Ovary (tissue), 9 donors: ENCODE results near the gene LCTL. TPM values are rescaled to one million over a fixed set of nuclear protein-coding genes. Genes with fewer than 3 reads are reported as not detected.

Source experiments
- DNase-seq, 5 donors: peaks; one replicate each; pipeline ENCODE4 v3.0.0-alpha.2; 2019 to 2020
- H3K27ac ChIP-seq, 2 donors: fragments of 200-600 bp; one replicate each; pipeline versions ENCODE4 v1.5.1 to v1.8.0; 2019 to 2022
- H3K27me3 ChIP-seq: fragments of 200-600 bp; one replicate; pipeline ENCODE4 v1.8.0; 2022
- H3K36me3 ChIP-seq: fragments of 200-600 bp; sonication (generic); one replicate; pipeline ENCODE4 v1.5.1; 2019
- H3K4me1 ChIP-seq: one replicate; pipeline ENCODE4 v1.8.1; 2013; ENCODE audit warnings: mild to moderate bottlenecking, moderate library complexity; ENCODE audit not compliant: insufficient read depth
- H3K4me3 ChIP-seq: fragments of 200-600 bp; sonication (generic); one replicate; pipeline ENCODE4 v1.5.1; 2017
- H3K9me3 ChIP-seq, 2 donors: fragments of 200-600 bp in 1 of 2; sonication (generic) in 1 of 2; one replicate each; pipeline versions ENCODE4 v1.5.1 to v1.8.1; 2013 to 2019; ENCODE audit warnings: mild to moderate bottlenecking in 1 of 2, moderate library complexity in 1 of 2
- EP300 ChIP-seq: sonication (generic); formaldehyde crosslinking; IDR thresholded peaks from one replicate; pipeline ENCODE4 v1.6.1; 2017; ENCODE audit warnings: antibody characterized with exemption
- POLR2A ChIP-seq: fragments of 450-650 bp; IDR thresholded peaks from one replicate; pipeline ENCODE4 v1.6.1; 2017; ENCODE audit warnings: antibody characterized with exemption, mild to moderate bottlenecking, moderate library complexity
- WGBS, 3 donors: extraction: QIAGEN DNeasy Blood & Tissue Kit in 1 of 3; methylation state at CpG; one replicate each; pipeline versions ENCODE4 v1.1.5 to v1.1.7; 2013 to 2017; 5-methylcytosine and 5-hydroxymethylcytosine counted together
- intact Hi-C, 4 donors: fragments of 100-400 bp; cut with DNase I; formaldehyde crosslinking; loops; one replicate each; pipeline versions ENCODE4 v1.11.0 to v1.15.1; 2022 to 2023
- polyA plus RNA-seq, 2 donors: library from polyadenylated mRNA; stranded (reverse); fragments of 200-250 nt in 1 of 2; fragments of 350-450 nt in 1 of 2; fragmentation: Illumina TruSeq in 1 of 2; extraction: RNeasy Lipid Tissue Mini Kit (QIAGEN cat#74804) in 1 of 2; gene quantifications; one replicate each; pipeline ENCODE4 v1.2.3, GENCODE V29; 2013 to 2014
- total RNA-seq, 7 donors: library from RNA; depleted of rRNA in 2 of 7; stranded (reverse); fragments of >200 nt in 2 of 7; fragmentation: NEBNext Ultra II Directional in 3 of 7; extraction: Animal tissue kit (Norgen Biotek cat#: 25700) in 3 of 7; gene quantifications; one replicate each; pipeline versions ENCODE4 v1.1.0 to v1.2.4, GENCODE V29; 2016 to 2023
- TF ChIP-seq, protein P1 (sequence below), 3 donors: fragments of 450-650 bp in 2 of 3; fragments of 200-600 bp in 1 of 3; IDR thresholded peaks; one replicate each; pipeline versions ENCODE4 v1.5.1 to v1.8.0; 2016 to 2022; ENCODE audit warnings: antibody characterized with exemption in 3 of 3, mild to moderate bottlenecking in 1 of 3
- donor health status: DM: no; HTN: no; CAD: no; lungs with moderate emphysema.
- donor health status: DM: no; HTN: no; CAD: no.
- donor health status: Bipolar disorder and iron deficiency.
- donor health status: DM: yes; HTN: yes; CAD: no.
- donor health status: DM: no; HTN: no; CAD: no.
- donor health status: DM: yes; HTN: yes; CAD: no.

The LCTL gene
- total and polyA plus RNA-seq, 9 donors: 0.23 TPM; not detected in 8

GRCh38 chr15:66603301-66604179 is 37.7 kb upstream of the LCTL start:
- no peaks in the 10 kb centered on the region for H3K9me3 ChIP-seq
- no peak overlapping the region for H3K4me3 ChIP-seq
- H3K4me1 ChIP-seq: no peaks in the 10 kb centered on the region
- H3K27ac ChIP-seq: no peak overlapping the region
- H3K27me3 ChIP-seq: no peaks in the 10 kb centered on the region
- TF ChIP-seq POLR2A (no peak), EP300 (no peak)
- TF ChIP-seq, protein P1, sequence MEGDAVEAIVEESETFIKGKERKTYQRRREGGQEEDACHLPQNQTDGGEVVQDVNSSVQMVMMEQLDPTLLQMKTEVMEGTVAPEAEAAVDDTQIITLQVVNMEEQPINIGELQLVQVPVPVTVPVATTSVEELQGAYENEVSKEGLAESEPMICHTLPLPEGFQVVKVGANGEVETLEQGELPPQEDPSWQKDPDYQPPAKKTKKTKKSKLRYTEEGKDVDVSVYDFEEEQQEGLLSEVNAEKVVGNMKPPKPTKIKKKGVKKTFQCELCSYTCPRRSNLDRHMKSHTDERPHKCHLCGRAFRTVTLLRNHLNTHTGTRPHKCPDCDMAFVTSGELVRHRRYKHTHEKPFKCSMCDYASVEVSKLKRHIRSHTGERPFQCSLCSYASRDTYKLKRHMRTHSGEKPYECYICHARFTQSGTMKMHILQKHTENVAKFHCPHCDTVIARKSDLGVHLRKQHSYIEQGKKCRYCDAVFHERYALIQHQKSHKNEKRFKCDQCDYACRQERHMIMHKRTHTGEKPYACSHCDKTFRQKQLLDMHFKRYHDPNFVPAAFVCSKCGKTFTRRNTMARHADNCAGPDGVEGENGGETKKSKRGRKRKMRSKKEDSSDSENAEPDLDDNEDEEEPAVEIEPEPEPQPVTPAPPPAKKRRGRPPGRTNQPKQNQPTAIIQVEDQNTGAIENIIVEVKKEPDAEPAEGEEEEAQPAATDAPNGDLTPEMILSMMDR (IDR thresholded peaks at IDR 0.05): peak; percentile 75 to 82 (median 76)
- intact Hi-C loops: loop anchor here (5.0 kb wide), 1 partner anchor 249 kb away; no protein-coding TSS in a partner anchor
- no peaks in the 10 kb centered on the region for H3K36me3 ChIP-seq
- WGBS, 3 donors: 40 to 44% (median 42%) methylated on average over 14 of the region's 14 CpGs
- peak; percentile 51 to 82 (median 77) for DNase-seq

GRCh38 chr15:66601521-66601920 is 35.7 kb upstream of the LCTL start:
- WGBS, 3 donors: 48 to 64% (median 50%) methylated on average over 2 of the region's 2 CpGs
- Histone ChIP-seq H3K9me3 (no peaks in the 10 kb centered on the region), H3K36me3 (no peaks in the 10 kb centered on the region), H3K27ac (no peak overlapping the region), H3K27me3 (no peaks in the 10 kb centered on the region), H3K4me1 (no peaks in the 10 kb centered on the region), H3K4me3 (no peak overlapping the region)
- intact Hi-C loops: loop anchor here (5.0 kb wide), 1 partner anchor 251 kb away; no protein-coding TSS in a partner anchor
- no peak for TF ChIP-seq POLR2A
- TF ChIP-seq EP300: no peak
- TF ChIP-seq, protein P1 (IDR thresholded peaks at IDR 0.05): no peak
- DNase-seq: no peak

DNA sequence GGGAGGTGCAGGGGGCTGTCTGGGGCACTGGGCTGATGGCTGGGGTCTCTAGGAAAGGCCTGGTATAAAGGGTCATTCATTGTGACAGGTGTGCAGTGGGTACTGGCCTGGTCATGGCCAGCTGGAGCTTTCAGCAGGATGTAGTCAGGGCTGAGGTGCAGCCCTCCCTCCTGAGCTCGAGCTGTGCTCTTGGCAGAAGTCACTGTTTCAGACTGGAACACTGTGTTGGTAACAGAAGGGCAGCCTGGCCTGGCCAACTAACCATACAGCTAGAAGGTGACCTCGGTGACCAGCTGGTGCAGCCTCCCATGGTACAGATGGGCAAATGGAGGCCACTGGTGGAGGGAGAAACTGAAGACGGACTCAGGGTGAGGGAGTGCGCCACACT is 34.4 kb upstream of the LCTL start:
- intact Hi-C loops: loop anchor here (5.0 kb wide), 1 partner anchor 252 kb away; no protein-coding TSS in a partner anchor
- WGBS, 3 donors: 70 to 86% (median 73%) methylated on average over 4 of the region's 4 CpGs
- no peaks in the 10 kb centered on the region for H3K4me1 ChIP-seq
- no peaks in the 10 kb centered on the region for H3K27me3 ChIP-seq
- TF ChIP-seq POLR2A: no peak
- TF ChIP-seq, protein P1 (IDR thresholded peaks at IDR 0.05): no peak
- no peak for TF ChIP-seq EP300
- no peaks in the 10 kb centered on the region for H3K36me3 ChIP-seq
- no peaks in the 10 kb centered on the region for H3K9me3 ChIP-seq
- DNase-seq: no peak
- H3K4me3 ChIP-seq: no peak overlapping the region
- H3K27ac ChIP-seq: no peak overlapping the region

DNA sequence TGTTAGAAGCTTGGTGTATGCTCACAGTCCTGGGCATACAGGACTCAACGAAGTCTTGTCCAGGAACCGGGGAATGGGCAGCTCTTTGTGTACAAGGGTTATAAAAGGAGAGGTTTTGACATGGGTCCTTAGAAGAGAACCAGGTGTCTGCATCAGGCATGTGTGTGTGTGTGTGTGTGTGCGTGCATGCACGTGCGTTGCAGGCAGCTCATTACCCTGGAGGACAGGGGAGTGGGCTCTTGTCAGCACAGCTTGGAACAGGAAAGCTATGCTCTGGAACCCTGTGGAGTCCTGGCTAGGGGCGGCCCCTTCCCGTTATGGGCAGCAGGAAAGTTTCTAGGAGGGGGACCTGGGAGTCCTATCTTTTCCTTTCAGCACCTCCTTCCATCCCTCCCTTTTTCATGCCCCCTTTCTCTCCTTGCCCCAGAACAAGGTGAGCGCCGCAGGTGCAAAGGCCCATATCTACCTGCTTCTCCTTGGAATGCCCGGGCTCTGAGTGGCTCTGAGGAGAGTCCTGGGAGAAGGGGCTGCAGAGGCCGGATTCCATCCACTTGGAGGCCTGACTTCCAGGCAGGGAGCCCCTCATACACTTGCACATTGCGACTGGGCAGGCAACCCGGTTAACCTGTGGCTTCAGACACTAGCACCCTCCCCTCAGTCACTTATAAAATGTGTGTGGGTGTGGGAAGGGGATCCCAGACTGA is 33.9 kb upstream of the LCTL start:
- Histone ChIP-seq H3K4me1 (no peaks in the 10 kb centered on the region), H3K4me3 (no peak overlapping the region), H3K27ac (no peak overlapping the region), H3K36me3 (no peaks in the 10 kb centered on the region), H3K27me3 (no peaks in the 10 kb centered on the region), H3K9me3 (no peaks in the 10 kb centered on the region)
- WGBS, 3 donors: 72 to 79% (median 76%) methylated on average over 13 of the region's 13 CpGs
- DNase-seq: no peak
- intact Hi-C loops: loop anchor here (5.0 kb wide), 1 partner anchor 253 kb away; no protein-coding TSS in a partner anchor
- TF ChIP-seq, protein P1 (IDR thresholded peaks at IDR 0.05): no peak
- TF ChIP-seq POLR2A (no peak), EP300 (no peak)
